ENCODE results near the gene AMH. TPM values are rescaled to one million over a fixed set of nuclear protein-coding genes. Genes with fewer than 3 reads are reported as not detected.
A peak's percentile ranks its signal among the peaks of the same experiment; 100 is the strongest.

The AMH gene
- total and polyA plus RNA-seq, 11 donors, result 0.10 to 1.1 (median 0.57) TPM; not detected in 4

GRCh38 chr19:2223391-2223790 lies 25.7 kb upstream of the AMH start:
- no peak for DNase-seq
- H3K4me1 ChIP-seq, result peaks cover 0 to 11% (median 0%) of the 10 kb centered on the region in 12 donors
- intact Hi-C loops (cut with DNase I), result no loop called here
- H3K36me3 ChIP-seq, result peaks cover 0 to 94% (median 74%) of the 10 kb centered on the region in 9 donors
- WGBS, 4 donors, result 88 to 91% (median 89%) methylated on average over 13 to 18 of the region's 18 CpGs
- TF ChIP-seq CTCF (IDR thresholded peaks at IDR 0.05) (no peak), POLR2A (IDR thresholded peaks at IDR 0.05) (no peak)
- H3K27me3 ChIP-seq, result no peaks in the 10 kb centered on the region
- no peak overlapping the region for H3K4me3 ChIP-seq
- ATAC-seq, result no peak
- no peak overlapping the region for H3K27ac ChIP-seq
- no peaks in the 10 kb centered on the region for H3K9me3 ChIP-seq

GRCh38 chr19:2223959-2224358 lies 25.2 kb upstream of the AMH start:
- no peak overlapping the region for H3K4me3 ChIP-seq
- no peaks in the 10 kb centered on the region for H3K27me3 ChIP-seq
- peaks cover 0 to 11% (median 0%) of the 10 kb centered on the region in 12 donors for H3K4me1 ChIP-seq
- no peak overlapping the region for H3K27ac ChIP-seq
- ATAC-seq (no peak), DNase-seq (no peak)
- peaks cover 0 to 94% (median 75%) of the 10 kb centered on the region in 9 donors for H3K36me3 ChIP-seq
- 89% methylated on average over 14 of the region's 14 CpGs for WGBS, 4 donors
- TF ChIP-seq CTCF (IDR thresholded peaks at IDR 0.05), result no peak
- TF ChIP-seq POLR2A (IDR thresholded peaks at IDR 0.05), result no peak
- intact Hi-C loops (cut with DNase I), result no loop called here
- no peaks in the 10 kb centered on the region for H3K9me3 ChIP-seq

GRCh38 chr19:2224754-2225349 lies 24.3 kb upstream of the AMH start:
- no peak overlapping the region for H3K4me3 ChIP-seq
- peaks cover 0 to 11% (median 0%) of the 10 kb centered on the region in 12 donors for H3K4me1 ChIP-seq
- WGBS, 4 donors, result 79 to 89% (median 83%) methylated on average over 9 to 13 of the region's 13 CpGs
- DNase-seq, result no peak
- no peaks in the 10 kb centered on the region for H3K27me3 ChIP-seq
- ATAC-seq, result peak in 1 of 4 donors; percentile 34
- H3K36me3 ChIP-seq, result peaks cover 0 to 94% (median 75%) of the 10 kb centered on the region in 9 donors
- no peaks in the 10 kb centered on the region for H3K9me3 ChIP-seq
- no peak overlapping the region for H3K27ac ChIP-seq
- intact Hi-C loops (cut with DNase I), result loop anchor here in 1 of 10 donors (5.0 kb wide), 1 partner anchor 33 kb away; no protein-coding TSS in a partner anchor
- TF ChIP-seq CTCF (IDR thresholded peaks at IDR 0.05) (no peak), POLR2A (IDR thresholded peaks at IDR 0.05) (no peak)

- no peak for DNase-seq
- no peak for ATAC-seq
- no peak for TF ChIP-seq CTCF (IDR thresholded peaks at IDR 0.05)
- TF ChIP-seq POLR2A (IDR thresholded peaks at IDR 0.05), result no peak
- H3K4me3 ChIP-seq, result no peak overlapping the region
- 94 to 95% (median 95%) methylated on average over 16 to 32 of the region's 32 CpGs for WGBS, 4 donors
- H3K27ac ChIP-seq, result no peak overlapping the region
- intact Hi-C loops (cut with DNase I), result loop anchor here in 1 of 10 donors (5.0 kb wide), 1 partner anchor 33 kb away; no protein-coding TSS in a partner anchor
- H3K27me3 ChIP-seq, result no peaks in the 10 kb centered on the region
- H3K9me3 ChIP-seq, result no peaks in the 10 kb centered on the region
- peaks cover 0 to 11% (median 0%) of the 10 kb centered on the region in 12 donors for H3K4me1 ChIP-seq
- H3K36me3 ChIP-seq, result peaks cover 0 to 94% (median 75%) of the 10 kb centered on the region in 9 donors
Measured at GRCh38 chr19:2225415-2226050, 23.6 kb upstream of the AMH start.
